HEK293T (cell line): ENCODE data around the gene CDK5R1.

Experiments used
- ARNT ChIP-seq: fragments of 450-650 bp; IDR thresholded peaks from 2 replicates; pipeline ENCODE4 v1.6.1; 2017; ENCODE audit warnings: mild to moderate bottlenecking
- BHLHE40 ChIP-seq: fragments of 450-650 bp; IDR thresholded peaks from 2 replicates; pipeline ENCODE4 v1.6.1; 2016; ENCODE audit warnings: mild to moderate bottlenecking, moderate library complexity, borderline replicate concordance
- CTBP1 ChIP-seq: fragments of 450-650 bp; IDR thresholded peaks from 2 replicates; pipeline ENCODE4 v1.6.1; 2016; ENCODE audit warnings: borderline replicate concordance
- ELF4 ChIP-seq: fragments of 450-650 bp; IDR thresholded peaks from 2 replicates; pipeline ENCODE4 v1.6.1; 2017; ENCODE audit warnings: antibody characterized with exemption
- FOXM1 ChIP-seq: fragments of 450-650 bp; IDR thresholded peaks from 2 replicates; pipeline ENCODE4 v1.6.1; 2017; ENCODE audit warnings: mild to moderate bottlenecking, borderline replicate concordance
- L3MBTL2 ChIP-seq: fragments of 450-650 bp; conservative IDR thresholded peaks from 2 replicates; pipeline ENCODE4 v1.6.1; 2016; ENCODE audit warnings: mild to moderate bottlenecking
- SP1 ChIP-seq: fragments of 450-650 bp; IDR thresholded peaks from 2 replicates; pipeline ENCODE4 v1.6.1; 2017
- SUZ12 ChIP-seq: fragments of 450-650 bp; IDR thresholded peaks from 2 replicates; pipeline ENCODE4 v1.6.1; 2016; ENCODE audit warnings: mild to moderate bottlenecking
- TARDBP ChIP-seq: fragments of 450-650 bp; IDR thresholded peaks from 2 replicates; pipeline ENCODE4 v1.6.1; 2016
- ZNF384 ChIP-seq: fragments of 450-650 bp; IDR thresholded peaks from 2 replicates; pipeline ENCODE4 v1.6.1; 2016

DNA sequence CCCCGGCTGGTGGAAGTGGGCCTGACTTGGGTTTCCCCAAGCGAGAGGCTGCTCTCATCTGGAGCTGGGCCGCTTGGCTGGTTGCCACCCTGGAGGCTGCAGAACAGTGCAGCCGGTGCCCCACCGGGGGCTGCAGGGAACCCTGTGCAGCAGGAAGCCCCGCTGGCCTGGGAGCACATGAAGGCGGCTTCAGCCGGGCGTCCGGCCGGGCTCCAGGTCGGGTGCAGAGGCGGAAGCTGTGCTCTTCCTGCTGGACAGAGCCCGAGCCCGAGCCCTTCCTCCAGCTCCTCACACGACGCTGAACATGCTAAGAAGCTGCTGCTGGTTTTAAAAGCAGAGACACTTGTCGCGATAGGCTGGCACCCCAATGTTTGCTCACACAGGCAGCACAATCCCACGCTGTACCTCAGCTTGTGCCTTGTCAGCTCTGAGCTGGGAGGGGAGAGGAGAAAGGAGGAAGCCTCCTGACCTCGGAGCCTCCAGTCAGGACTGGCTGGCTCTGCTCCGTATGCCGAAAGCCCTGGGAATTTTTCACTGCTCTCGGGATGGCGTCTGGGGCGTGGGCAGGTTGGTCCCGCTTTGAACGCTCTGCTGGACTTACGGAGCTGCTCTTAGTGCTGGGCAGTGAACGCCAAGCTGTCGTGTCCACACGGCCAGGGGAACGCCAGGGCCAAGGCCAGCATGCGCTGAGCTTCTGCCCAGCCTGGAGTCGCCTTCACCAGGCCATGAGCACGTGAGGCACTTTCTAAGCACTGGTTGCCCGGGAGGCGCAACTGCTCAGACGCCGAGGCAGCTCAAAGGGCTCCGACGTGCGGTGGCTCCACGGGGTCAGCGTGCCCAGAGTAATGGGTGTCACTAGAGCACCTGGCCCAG is 8.8 kb downstream of the CDK5R1 start:
- TF ChIP-seq SUZ12 (no peak), ARNT (no peak), SP1 (no peak), BHLHE40 (no peak), ZNF384 (no peak), FOXM1 (no peak), TARDBP (no peak), L3MBTL2 (no peak), CTBP1 (no peak), ELF4 (no peak)
